ENCODE results near the gene MAP3K13.
"Not testable (repeated sequence)": the region's sequence is repeated elsewhere in the genome, so short reads cannot be mapped to it uniquely, and the experiment has no call there.

MAP3K13 gene

DNA sequence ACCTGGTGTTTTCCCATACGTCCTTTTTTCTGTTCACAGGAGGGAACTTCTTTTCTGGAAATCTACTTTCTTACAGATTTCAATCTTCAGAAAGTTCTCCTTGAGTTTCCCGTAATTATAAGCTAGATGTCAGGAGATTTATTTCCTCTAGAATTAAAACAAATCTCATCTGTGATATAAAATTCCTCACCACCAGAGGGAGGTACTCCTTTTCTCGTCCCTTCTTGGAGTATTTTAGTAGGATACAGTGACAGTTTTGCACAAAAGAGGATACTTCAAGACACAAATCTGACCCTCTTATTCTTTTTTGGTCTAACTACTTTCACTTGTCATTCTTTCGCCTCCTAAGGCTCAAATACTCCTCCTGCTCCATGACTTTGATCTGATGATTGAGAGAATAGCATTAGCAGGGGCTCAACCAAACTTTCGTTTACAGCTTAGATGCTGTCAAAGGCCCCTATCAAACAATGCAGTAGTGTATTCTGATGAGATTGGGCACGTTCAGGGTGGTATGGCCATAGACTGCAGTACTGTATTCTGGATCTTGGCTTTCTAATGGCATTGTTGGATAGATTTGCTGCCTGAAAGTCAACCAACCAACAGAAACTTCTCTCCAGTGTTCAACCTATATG is 97.9 kb downstream of the MAP3K13 start:
- H3K4me3 ChIP-seq (ENCODE audit: low read length): no peak overlapping the region
- DNase-seq (ENCODE audit: low read depth): peak; percentile 51
- TF ChIP-seq, protein P1, sequence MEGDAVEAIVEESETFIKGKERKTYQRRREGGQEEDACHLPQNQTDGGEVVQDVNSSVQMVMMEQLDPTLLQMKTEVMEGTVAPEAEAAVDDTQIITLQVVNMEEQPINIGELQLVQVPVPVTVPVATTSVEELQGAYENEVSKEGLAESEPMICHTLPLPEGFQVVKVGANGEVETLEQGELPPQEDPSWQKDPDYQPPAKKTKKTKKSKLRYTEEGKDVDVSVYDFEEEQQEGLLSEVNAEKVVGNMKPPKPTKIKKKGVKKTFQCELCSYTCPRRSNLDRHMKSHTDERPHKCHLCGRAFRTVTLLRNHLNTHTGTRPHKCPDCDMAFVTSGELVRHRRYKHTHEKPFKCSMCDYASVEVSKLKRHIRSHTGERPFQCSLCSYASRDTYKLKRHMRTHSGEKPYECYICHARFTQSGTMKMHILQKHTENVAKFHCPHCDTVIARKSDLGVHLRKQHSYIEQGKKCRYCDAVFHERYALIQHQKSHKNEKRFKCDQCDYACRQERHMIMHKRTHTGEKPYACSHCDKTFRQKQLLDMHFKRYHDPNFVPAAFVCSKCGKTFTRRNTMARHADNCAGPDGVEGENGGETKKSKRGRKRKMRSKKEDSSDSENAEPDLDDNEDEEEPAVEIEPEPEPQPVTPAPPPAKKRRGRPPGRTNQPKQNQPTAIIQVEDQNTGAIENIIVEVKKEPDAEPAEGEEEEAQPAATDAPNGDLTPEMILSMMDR (IDR thresholded peaks at IDR 0.05; ENCODE audit: insufficient read depth, low read depth, low read length, missing control alignments): peak; percentile 55

DNA sequence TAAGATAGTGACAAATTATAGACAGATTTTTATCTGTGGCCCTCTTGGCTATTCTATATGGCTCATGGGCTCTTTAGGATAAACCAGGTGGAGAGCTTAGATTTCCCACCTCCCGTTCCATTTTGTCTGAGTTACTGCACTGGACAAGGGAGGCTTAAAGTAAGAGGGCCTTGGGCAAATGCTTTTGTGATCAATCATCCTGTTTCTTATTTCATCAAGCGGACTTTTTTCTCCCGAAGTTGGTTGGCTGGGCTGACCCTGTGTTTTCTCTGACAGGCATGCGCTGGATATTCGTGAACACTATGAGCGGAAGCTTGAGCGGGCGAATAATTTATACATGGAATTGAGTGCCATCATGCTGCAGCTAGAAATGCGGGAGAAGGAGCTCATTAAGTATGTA is 102.5 kb downstream of the MAP3K13 start:
- no peak for DNase-seq (ENCODE audit: low read depth)

DNA sequence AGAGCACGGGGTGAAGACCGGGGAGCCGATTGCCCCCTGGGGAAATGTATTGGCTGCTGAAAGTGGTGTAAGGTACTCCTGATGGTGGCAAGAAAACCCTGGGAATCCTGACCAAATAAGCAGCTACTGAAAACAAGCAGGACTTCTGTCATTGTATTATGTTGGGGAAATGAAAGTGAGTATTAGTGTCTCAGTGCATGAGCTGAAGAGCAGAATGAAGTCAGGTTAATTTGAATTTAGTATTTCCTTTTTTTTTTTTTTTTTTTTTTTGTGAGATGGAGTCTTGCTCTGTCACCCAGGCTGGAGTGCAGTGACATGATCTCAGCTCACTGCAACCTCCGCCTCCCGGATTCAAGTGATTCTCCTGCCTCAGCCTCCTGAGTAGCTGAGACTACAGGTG is 103.2 kb downstream of the MAP3K13 start:
- H3K4me3 ChIP-seq (ENCODE audit: low read length); DNase-seq (ENCODE audit: low read depth): not testable (repeated sequence)

More for the DNA sequence above, 102.5 kb downstream of the MAP3K13 start:
- TF ChIP-seq, protein P1 (IDR thresholded peaks at IDR 0.05; ENCODE audit: insufficient read depth, low read depth, low read length, missing control alignments): no peak
- no peak overlapping the region for H3K4me3 ChIP-seq (ENCODE audit: low read length)

DNA sequence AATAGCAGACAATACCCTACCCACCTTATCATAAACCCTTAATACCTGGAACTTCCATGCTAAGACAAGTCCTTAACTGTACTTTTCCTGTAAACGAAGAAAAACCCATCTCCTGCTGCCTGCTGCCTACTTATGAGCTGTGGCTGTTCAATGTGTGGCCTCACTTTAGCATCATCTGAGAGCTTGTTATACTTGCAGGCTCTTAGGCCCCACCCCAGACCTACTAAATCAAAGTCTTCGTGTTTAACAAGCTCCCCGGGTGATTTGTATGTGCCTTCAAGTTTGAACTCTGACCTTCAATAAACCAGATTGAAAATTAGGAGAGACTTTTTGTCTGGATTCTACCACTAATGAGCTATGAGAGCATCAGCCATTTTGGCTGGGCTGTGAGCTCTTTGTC is 106.6 kb downstream of the MAP3K13 start:
- TF ChIP-seq, protein P1 (IDR thresholded peaks at IDR 0.05; ENCODE audit: insufficient read depth, low read depth, low read length, missing control alignments): no peak
- H3K4me3 ChIP-seq (ENCODE audit: low read length): no peak overlapping the region
- no peak for DNase-seq (ENCODE audit: low read depth)

DNA sequence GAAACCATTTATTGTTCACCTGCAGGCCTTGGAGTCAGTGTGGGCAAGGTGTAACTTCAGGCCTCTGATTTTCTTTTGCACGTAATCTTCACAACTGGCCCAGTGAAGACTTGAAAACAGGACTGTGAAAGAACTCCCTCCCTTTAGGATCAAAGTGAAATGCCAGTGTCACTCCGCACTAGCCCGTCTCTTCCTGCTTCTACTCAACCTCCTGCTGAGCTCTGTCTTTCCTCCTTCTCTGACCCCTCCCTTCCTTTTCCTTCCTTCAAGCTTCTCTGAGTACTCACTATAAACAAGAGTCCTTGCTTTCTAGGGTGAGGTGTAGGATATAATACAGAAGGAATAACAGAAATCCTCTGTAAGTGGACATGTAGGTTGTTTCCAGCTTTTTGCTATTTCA is 107.4 kb downstream of the MAP3K13 start:
- no peak for DNase-seq (ENCODE audit: low read depth)
- no peak overlapping the region for H3K4me3 ChIP-seq (ENCODE audit: low read length)
- TF ChIP-seq, protein P1 (IDR thresholded peaks at IDR 0.05; ENCODE audit: insufficient read depth, low read depth, low read length, missing control alignments): no peak

DNA sequence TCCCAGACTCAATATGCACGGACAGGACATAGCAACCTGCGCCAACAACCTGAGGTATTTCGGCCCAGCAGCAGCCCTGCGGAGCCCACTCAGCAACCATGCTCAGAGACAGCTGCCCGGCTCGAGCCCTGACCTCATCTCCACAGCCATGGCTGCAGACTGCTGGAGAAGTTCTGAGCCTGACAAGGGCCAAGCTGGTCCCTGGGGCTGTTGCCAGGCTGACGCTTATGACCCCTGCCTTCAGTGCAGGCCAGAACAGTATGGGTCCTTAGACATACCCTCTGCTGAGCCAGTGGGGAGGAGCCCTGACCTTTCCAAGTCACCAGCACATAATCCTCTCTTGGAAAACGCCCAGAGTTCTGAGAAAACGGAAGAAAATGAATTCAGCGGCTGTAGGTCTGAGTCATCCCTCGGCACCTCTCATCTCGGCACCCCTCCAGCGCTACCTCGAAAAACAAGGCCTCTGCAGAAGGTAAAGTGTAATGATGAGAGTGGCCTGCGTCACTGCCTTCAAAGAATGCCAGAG is 110.4 kb downstream of the MAP3K13 start:
- no peak for DNase-seq (ENCODE audit: low read depth)

DNA sequence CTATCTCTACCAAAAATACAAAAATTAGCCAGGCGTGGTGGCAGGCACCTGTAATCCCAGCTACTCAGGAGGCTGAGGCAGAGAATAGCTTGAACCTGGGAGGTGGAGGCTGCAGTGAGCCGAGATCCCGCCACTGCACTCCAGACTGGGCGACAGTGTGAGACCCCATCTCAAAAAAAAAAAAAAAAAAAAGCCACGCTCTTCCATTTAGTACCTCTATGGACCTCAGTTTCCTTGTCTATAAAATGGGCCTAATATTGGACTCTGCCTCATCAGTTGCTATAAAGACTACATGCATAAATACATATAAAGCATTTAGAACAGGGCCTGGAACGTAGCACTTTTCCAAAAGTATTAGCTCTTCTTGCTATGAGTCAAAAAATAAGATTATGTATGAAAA is 112.0 kb downstream of the MAP3K13 start:
- DNase-seq (ENCODE audit: low read depth); H3K4me3 ChIP-seq (ENCODE audit: low read length): not testable (repeated sequence)

More for the DNA sequence above, 110.4 kb downstream of the MAP3K13 start:
- H3K4me3 ChIP-seq (ENCODE audit: low read length): no peak overlapping the region
- TF ChIP-seq, protein P1 (IDR thresholded peaks at IDR 0.05; ENCODE audit: insufficient read depth, low read depth, low read length, missing control alignments): no peak

DNA sequence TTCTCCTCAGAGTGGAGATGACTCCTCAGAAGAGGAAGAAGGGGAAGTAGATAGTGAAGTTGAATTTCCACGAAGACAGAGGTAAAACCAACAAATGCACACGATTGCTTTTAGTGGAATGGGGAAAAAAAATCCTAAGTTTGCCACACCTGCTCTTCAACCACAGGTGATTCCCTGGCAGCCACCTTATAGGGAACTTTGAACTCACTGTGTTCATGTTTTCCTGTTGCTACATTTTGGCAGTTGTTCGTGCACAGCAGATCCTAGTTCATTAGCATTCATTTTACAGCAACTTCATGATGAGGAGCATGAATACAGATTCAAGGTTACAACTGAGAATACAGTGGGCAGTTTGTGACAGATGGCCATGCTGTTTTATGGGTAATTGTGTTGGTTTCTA is 114.4 kb downstream of the MAP3K13 start:
- TF ChIP-seq, protein P1 (IDR thresholded peaks at IDR 0.05; ENCODE audit: insufficient read depth, low read depth, low read length, missing control alignments): no peak
- H3K4me3 ChIP-seq (ENCODE audit: low read length): no peak overlapping the region
- no peak for DNase-seq (ENCODE audit: low read depth)

All from epithelial cell of esophagus (primary cell).